Liver (tissue), 9 donors: ENCODE measurements around the gene SUPT20H. TPM values are rescaled to one million over a fixed set of nuclear protein-coding genes. Genes with fewer than 3 reads are reported as not detected.

Experiments used
- DNase-seq: peaks from one replicate; pipeline ENCODE4 v3.0.0-alpha.2; 2017; ENCODE audit warnings: low spot score
- H3K27ac ChIP-seq, 2 donors: one replicate each; pipeline ENCODE4 v1.7.0; 2013; ENCODE audit warnings: inconsistent platforms in 2 of 2, low read length in 2 of 2, control low read depth in 1 of 2, low read depth in 1 of 2, mild to moderate bottlenecking in 1 of 2
- H3K27me3 ChIP-seq, 4 donors: one replicate each; pipeline versions ENCODE4 v1.6.1 to v1.7.0; 2013; ENCODE audit warnings: low read length in 3 of 4, inconsistent platforms in 1 of 4, mild to moderate bottlenecking in 1 of 4, moderate library complexity in 1 of 4; ENCODE audit not compliant: control insufficient read depth in 4 of 4, insufficient read depth in 4 of 4
- H3K36me3 ChIP-seq, 4 donors: one replicate each; pipeline versions ENCODE4 v1.6.1 to v1.7.0; 2013; ENCODE audit warnings: low read length in 3 of 4, mild to moderate bottlenecking in 3 of 4, low read depth in 1 of 4, moderate library complexity in 1 of 4; ENCODE audit not compliant: control insufficient read depth in 4 of 4, insufficient read depth in 3 of 4
- H3K4me1 ChIP-seq, 4 donors: one replicate each; pipeline versions ENCODE4 v1.6.1 to v1.7.0; 2013; ENCODE audit warnings: low read length in 3 of 4, mild to moderate bottlenecking in 3 of 4, moderate library complexity in 1 of 4; ENCODE audit not compliant: control insufficient read depth in 4 of 4, insufficient read depth in 4 of 4
- H3K4me3 ChIP-seq, 3 donors: one replicate each; pipeline versions ENCODE4 v1.6.1 to v1.7.0; 2013; ENCODE audit warnings: low read length in 3 of 3, control low read depth in 1 of 3, low read depth in 1 of 3, mild to moderate bottlenecking in 1 of 3
- H3K9ac ChIP-seq, 2 donors: one replicate each; pipeline ENCODE4 v1.7.0; 2013; ENCODE audit warnings: low read length in 2 of 2, mild to moderate bottlenecking in 2 of 2, moderate library complexity in 2 of 2, control low read depth in 1 of 2, low read depth in 1 of 2
- H3K9me3 ChIP-seq, 4 donors: one replicate each; pipeline versions ENCODE4 v1.6.1 to v1.7.0; 2013; ENCODE audit warnings: low read length in 3 of 4; ENCODE audit not compliant: control insufficient read depth in 4 of 4
- ATF3 ChIP-seq: IDR thresholded peaks from 2 replicates; pipeline ENCODE4 v1.6.1; 2016; ENCODE audit warnings: antibody characterized with exemption
- CTCF ChIP-seq: fragments of 150-350 bp; IDR thresholded peaks from 2 replicates; pipeline ENCODE4 v1.5.1; 2017; ENCODE audit warnings: improper control_type of control experiment, low read depth, low read length; ENCODE audit not compliant: missing input control
- EGR1 ChIP-seq, 2 donors: IDR thresholded peaks; 2 replicates each; pipeline ENCODE4 v1.6.1; 2016 to 2018; ENCODE audit warnings: antibody characterized with exemption in 2 of 2, low read depth in 2 of 2
- FOXA1 ChIP-seq: IDR thresholded peaks from 2 replicates; pipeline ENCODE4 v1.6.1; 2016; ENCODE audit warnings: antibody characterized with exemption
- FOXA2 ChIP-seq: IDR thresholded peaks from 2 replicates; pipeline ENCODE4 v1.6.1; 2016; ENCODE audit warnings: antibody characterized with exemption
- GABPA ChIP-seq, 2 donors: IDR thresholded peaks in 1 of 2; conservative IDR thresholded peaks in 1 of 2; 2 replicates each; pipeline ENCODE4 v1.6.1; 2016; ENCODE audit warnings: antibody characterized with exemption in 2 of 2, mild to moderate bottlenecking in 1 of 2, moderate library complexity in 1 of 2
- HNF4A ChIP-seq, 2 donors: conservative IDR thresholded peaks; 2 replicates each; pipeline ENCODE4 v1.6.1; 2016; ENCODE audit warnings: antibody characterized with exemption in 2 of 2, mild to moderate bottlenecking in 2 of 2
- HNF4G ChIP-seq: IDR thresholded peaks from 2 replicates; pipeline ENCODE4 v1.6.1; 2016; ENCODE audit warnings: antibody characterized with exemption
- JUND ChIP-seq, 2 donors: IDR thresholded peaks; 2 replicates each; pipeline ENCODE4 v1.6.1; 2016; ENCODE audit warnings: antibody characterized with exemption in 2 of 2
- MAX ChIP-seq: IDR thresholded peaks from 2 replicates; pipeline ENCODE4 v1.6.1; 2016; ENCODE audit warnings: antibody characterized with exemption
- NR2F2 ChIP-seq: IDR thresholded peaks from 2 replicates; pipeline ENCODE4 v1.6.1; 2016; ENCODE audit warnings: antibody characterized with exemption
- RAD21 ChIP-seq, 2 donors: IDR thresholded peaks; 2 replicates each; pipeline ENCODE4 v1.6.1; 2016; ENCODE audit warnings: antibody characterized with exemption in 2 of 2, mild to moderate bottlenecking in 2 of 2
- REST ChIP-seq: IDR thresholded peaks from 2 replicates; pipeline ENCODE4 v1.6.1; 2016; ENCODE audit warnings: antibody characterized with exemption, mild to moderate bottlenecking
- RXRA ChIP-seq, 2 donors: IDR thresholded peaks; 2 replicates each; pipeline ENCODE4 v1.6.1; 2017 to 2018; ENCODE audit warnings: antibody characterized with exemption in 2 of 2, mild to moderate bottlenecking in 1 of 2
- SP1 ChIP-seq: IDR thresholded peaks from 2 replicates; pipeline ENCODE4 v1.6.1; 2018; ENCODE audit warnings: antibody characterized with exemption, mild to moderate bottlenecking
- TAF1 ChIP-seq: conservative IDR thresholded peaks from 2 replicates; pipeline ENCODE4 v1.6.1; 2016; ENCODE audit warnings: antibody characterized with exemption, mild to moderate bottlenecking
- YY1 ChIP-seq: IDR thresholded peaks from 2 replicates; pipeline ENCODE4 v1.6.1; 2016; ENCODE audit warnings: antibody characterized with exemption, mild to moderate bottlenecking
- ZBTB33 ChIP-seq: IDR thresholded peaks from 2 replicates; pipeline ENCODE4 v1.6.1; 2016; ENCODE audit warnings: antibody characterized with exemption
- WGBS: extraction: QIAGEN DNeasy Blood & Tissue Kit; methylation state at CpG from one replicate; pipeline ENCODE4 v1.1.7; 2013; 5-methylcytosine and 5-hydroxymethylcytosine counted together
- polyA plus RNA-seq, 2 donors: library from polyadenylated mRNA; stranded (reverse) in 1 of 2; unstranded in 1 of 2; fragments of 200-250 nt in 1 of 2; fragments of >200 nt in 1 of 2; fragmentation: Nextera tagmentation in 1 of 2; extraction: Ambion mirVana in 1 of 2; gene quantifications; one replicate each; pipeline versions ENCODE4 v1.2.1 to v1.2.3, GENCODE V29; 2013 to 2015
- total RNA-seq, 2 donors: library from RNA; depleted of rRNA; stranded (reverse); fragments of >200 nt; gene quantifications; one replicate each; pipeline ENCODE4 v1.2.3, GENCODE V29; 2014
- donor health status: healthy.
- donor health status: healthy.
- donor health status: healthy.
- donor health status: healthy.
- donor health status: healthy.

The SUPT20H gene
- total and polyA plus RNA-seq, 4 donors = 6.5 to 23.1 (median 17.1) TPM

- Histone ChIP-seq H3K4me3 (no peak overlapping the region), H3K9ac (no peak overlapping the region), H3K9me3 (no peaks in the 10 kb centered on the region), H3K27ac (no peak overlapping the region), H3K27me3 (no peaks in the 10 kb centered on the region), H3K4me1 (no peaks in the 10 kb centered on the region), H3K36me3 (peaks cover 10 to 68% (median 45%) of the 10 kb centered on the region in 4 donors)
- 85% methylated on average over 1 of the region's 1 CpG for WGBS
- TF ChIP-seq TAF1 (no peak), HNF4G (no peak), SP1 (no peak), MAX (no peak), RXRA (IDR thresholded peaks at IDR 0.05) (no peak), FOXA1 (no peak)
- no peak for DNase-seq
Measured at GRCh38 chr13:37023871-37024270, 35.6 kb downstream of the SUPT20H start.

- 93% methylated on average over 1 of the region's 1 CpG for WGBS
- Histone ChIP-seq H3K36me3 (peaks cover 4 to 47% (median 36%) of the 10 kb centered on the region in 4 donors), H3K4me1 (no peaks in the 10 kb centered on the region), H3K4me3 (no peak overlapping the region), H3K9me3 (no peaks in the 10 kb centered on the region), H3K9ac (no peak overlapping the region), H3K27me3 (no peaks in the 10 kb centered on the region), H3K27ac (no peak overlapping the region)
- TF ChIP-seq CTCF (no peak), GABPA (IDR thresholded peaks at IDR 0.05 in 1 of 2, conservative IDR thresholded peaks at IDR 0.05 in 1 of 2) (no peak), HNF4G (no peak), HNF4A (conservative IDR thresholded peaks at IDR 0.05) (no peak), REST (no peak), FOXA2 (no peak), ZBTB33 (no peak), FOXA1 (no peak), ATF3 (no peak), MAX (no peak), RAD21 (IDR thresholded peaks at IDR 0.05) (no peak), TAF1 (no peak), NR2F2 (no peak), SP1 (no peak), YY1 (no peak), JUND (IDR thresholded peaks at IDR 0.05) (no peak), EGR1 (IDR thresholded peaks at IDR 0.05; ENCODE audit: low read depth in 2 of 2) (no peak), RXRA (IDR thresholded peaks at IDR 0.05) (no peak)
- no peak for DNase-seq
Measured at GRCh38 chr13:37014609-37015008, 44.9 kb downstream of the SUPT20H start.
